ENCODE results near the gene EPB41L1.
"Not testable (repeated sequence)": the region's sequence is repeated elsewhere in the genome, so short reads cannot be mapped to it uniquely, and the experiment has no call there.

The EPB41L1 gene

DNA sequence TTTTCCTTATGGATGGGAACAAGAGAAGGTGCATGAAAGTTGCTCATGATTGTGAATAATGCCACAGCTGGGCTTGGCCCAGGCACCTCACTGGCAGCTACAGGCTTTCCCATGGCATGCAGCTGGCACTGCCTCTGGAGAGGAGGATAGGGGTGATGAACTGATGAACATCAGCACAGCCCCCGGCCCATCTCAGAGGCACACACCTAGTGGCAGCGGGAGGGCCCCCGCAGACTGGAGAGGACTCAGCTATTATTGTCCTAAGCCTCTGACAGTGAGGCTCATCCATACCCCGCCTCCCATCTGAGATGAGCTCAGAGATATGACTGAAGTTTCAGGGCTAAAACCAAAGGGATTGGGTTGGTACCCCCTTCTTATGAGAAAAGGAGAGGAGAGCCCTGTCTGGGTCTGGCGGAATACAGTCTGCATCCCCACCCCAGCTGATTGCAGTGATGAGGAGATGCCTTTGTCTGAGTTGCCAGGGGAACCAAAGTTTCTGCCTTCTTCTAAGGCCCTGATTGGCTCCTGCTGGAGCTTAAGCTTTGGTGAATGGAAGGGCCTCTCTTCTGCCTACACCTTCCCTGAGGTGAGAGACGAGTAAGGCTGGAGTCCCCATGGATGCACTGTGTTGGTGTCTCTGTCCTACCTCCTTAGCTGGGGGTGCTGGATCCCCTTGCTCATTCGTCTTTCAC lies 27.6 kb upstream of the EPB41L1 start:
- DNase-seq (ENCODE audit: low read depth): no peak

DNA sequence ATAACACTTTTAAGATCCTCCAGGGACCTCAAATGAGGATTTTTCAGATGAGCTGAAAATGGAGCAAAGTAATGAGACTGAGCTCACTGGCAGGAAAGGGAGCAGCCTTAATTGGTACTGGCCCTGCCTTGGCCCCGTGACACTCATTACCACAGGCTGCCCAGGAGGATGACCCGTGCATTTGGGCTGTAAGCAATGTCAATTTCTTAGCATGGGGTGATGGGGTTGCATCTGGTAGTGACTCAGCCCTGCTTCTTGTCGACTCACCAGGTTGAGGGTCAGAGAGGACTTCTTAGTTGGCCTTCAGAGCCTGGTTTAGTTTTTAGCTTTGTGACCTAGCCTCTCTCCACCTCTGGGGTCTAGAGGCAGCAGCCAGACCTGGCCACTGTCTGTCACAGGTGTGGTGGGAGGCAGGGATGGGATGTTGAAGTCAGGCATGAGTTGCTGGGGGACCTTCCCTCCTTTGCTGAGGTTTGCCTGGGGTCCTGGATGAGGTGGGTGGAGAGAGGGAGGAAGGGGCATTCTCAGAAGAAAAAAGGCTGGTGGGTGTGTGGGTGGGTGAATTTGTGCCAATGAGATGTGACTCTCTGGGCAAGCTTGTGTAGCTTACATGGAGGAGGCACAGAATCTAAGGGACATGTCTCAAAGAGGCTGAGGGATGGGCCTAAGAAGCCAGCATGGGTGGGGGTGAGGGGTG lies 25.9 kb upstream of the EPB41L1 start:
- DNase-seq (ENCODE audit: low read depth): no peak

DNA sequence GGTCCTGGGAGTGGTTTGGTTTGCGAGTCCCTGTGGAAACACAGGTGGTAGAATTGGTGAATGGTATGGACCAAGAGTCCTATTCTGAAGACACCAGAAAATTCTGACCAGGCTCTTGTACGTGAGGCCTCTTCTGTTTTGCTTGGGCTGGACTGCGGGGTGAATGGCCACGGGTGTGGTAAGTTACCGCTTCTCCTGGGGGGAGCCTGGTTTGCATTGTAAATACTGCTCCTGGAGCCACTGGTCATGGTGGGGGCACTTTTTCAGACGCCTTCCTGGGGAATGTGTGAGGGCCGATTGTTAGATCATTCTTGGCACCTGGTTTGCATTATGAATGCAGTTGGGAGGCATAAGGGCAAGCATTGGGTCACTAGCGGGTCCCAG lies 25.4 kb upstream of the EPB41L1 start:
- no peak for DNase-seq (ENCODE audit: low read depth)

- DNase-seq (ENCODE audit: low read depth): no peak
Observed at GRCh38 chr20:36130390-36130789, 24.1 kb upstream of the EPB41L1 start.

- DNase-seq (ENCODE audit: low read depth): no peak
Observed at GRCh38 chr20:36132802-36133211, 21.7 kb upstream of the EPB41L1 start.

- no peak for DNase-seq (ENCODE audit: low read depth)
Observed at GRCh38 chr20:36133821-36134220, 20.7 kb upstream of the EPB41L1 start.

DNA sequence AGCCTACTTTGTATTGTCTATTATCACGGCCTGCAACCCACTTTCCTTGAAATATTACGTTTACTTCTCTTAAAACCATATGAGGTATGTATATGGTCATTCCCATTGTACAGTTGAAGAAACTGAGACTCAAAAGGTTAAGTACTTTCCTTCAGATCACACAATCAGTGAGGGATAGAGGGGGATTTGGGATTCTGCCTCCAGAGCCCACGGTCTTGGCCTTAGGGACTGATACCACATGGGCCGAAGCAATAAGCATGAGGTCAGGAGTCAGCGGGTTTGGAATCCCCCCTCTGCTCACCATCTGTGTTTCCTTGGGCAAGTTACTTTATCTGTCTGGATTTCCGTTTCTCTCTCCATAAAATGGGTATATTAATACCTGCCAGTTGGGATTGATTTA lies 19.4 kb upstream of the EPB41L1 start:
- no peak for DNase-seq (ENCODE audit: low read depth)

GRCh38 chr20:36135821-36136220 lies 18.7 kb upstream of the EPB41L1 start:
- DNase-seq (ENCODE audit: low read depth): no peak

GRCh38 chr20:36137313-36137712 lies 17.2 kb upstream of the EPB41L1 start:
- DNase-seq (ENCODE audit: low read depth): not testable (repeated sequence)

GRCh38 chr20:36141310-36141709 lies 13.2 kb upstream of the EPB41L1 start:
- no peak for DNase-seq (ENCODE audit: low read depth)

DNA sequence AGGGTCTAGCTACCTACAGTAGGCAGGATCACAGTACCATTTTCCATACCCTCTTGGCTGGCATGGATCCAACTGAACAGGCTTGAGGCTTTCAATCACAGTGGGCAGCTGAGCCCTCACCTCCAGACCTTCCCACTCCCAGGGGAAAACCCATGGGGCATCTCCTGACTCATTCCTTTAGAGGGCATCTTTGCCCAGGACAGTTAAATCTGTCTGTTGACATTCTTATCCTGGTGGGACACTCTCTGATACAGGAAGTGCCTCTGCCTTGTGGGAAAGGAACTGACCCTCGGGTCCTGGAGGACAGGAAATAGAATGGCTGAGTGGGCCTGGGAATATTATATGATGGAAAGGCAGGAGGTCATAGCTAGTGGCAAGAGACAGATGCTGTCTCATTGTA lies 10.2 kb upstream of the EPB41L1 start:
- DNase-seq (ENCODE audit: low read depth): no peak

DNA sequence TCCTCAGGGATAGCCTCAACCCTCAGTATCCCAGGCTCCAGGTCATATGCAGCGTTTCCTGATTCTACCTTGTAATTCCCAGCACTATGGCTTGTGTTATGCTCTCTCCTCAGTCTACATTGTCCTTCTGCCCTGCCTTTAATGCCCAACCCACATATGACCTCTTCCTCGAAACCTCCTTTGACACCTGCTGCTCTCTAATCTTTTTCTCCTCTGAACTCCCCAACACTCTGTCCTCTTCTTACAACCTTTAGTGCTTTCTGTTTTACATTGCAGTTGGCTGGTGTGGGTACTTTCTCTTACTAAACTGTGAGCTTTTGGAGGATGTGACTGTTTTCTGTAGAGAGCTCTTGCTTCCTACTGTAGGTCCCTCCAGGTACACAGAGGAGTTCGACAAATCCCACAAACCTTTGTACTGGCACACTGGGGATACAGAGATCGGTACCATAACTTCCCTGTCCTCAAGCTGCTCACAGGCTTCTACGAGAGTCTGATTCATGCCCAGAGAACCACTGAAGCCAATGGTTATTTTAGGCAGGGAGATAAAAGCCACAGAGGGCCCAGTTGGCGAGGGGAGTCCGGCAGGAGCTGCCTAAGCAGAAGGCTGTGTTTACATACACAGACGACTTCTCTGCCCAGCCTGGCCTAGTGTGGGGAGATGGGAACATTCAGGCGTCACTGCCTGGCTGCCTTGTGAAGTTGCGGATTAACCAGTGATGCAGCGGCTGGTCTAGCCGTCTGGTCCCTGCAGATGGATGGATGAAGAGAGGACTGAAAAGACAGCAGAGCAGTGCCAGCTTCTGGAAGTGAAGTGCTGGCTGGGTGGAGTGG lies 8.4 kb upstream of the EPB41L1 start:
- DNase-seq (ENCODE audit: low read depth): no peak

GRCh38 chr20:36147690-36148089 lies 6.8 kb upstream of the EPB41L1 start:
- DNase-seq (ENCODE audit: low read depth): no peak

DNA sequence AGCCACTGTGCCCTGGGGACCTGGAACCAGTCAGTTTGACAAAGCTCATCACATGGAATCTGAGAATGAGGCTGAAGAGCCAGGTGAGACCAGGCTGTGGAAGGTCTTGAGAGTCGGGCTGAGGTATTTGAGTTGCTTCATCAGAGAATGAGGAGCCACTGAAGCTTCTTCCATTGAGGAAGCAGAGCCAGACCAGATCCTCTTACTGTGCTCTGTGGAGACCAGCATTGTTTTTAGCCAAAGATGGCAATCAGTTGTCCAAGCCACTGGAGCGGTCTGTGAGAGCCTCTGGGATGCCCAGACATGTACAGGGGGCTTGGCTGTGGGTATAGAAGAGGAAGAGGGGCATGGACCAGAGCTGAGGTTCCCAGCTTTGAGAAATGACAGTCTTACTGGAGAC lies 6.1 kb upstream of the EPB41L1 start:
- DNase-seq (ENCODE audit: low read depth): no peak

DNA sequence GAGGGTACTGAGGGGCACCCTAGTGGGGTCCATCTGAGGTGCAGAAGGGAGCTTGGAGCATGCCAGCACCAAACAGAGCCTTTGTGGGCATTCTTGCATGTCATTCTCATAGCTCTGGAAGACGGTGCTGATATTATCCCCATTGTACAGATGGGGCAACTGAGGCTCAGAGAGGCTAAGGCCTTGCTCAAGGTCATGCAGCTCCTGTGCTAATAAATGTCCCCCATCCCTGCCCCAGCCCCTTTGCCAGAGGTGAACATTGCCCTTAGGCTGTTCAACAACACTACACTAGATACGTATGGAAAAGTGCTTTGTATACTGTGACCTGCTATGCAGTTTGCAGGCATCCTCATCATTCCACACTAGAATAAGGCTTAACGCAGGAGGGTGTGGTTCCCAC lies 5.5 kb upstream of the EPB41L1 start:
- DNase-seq (ENCODE audit: low read depth): no peak

GRCh38 chr20:36149469-36149868 lies 5.1 kb upstream of the EPB41L1 start:
- no peak for DNase-seq (ENCODE audit: low read depth)

DNA sequence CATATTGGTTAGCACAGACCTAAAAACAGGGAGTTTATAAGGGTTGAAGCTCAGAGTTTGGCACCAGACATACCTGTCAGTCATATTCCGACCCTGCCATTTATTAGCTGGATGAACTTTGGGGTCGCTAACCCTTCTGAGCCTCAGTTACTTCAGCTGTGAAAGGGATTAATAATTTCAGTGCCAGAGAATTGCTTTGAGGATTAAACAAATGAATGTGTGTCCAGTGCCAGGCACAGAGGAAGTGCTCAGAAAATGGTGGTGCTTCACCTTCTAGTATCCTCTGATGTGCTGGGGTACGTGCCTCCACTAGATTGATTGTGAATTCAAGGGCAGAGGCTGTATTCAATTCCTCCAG lies 4.1 kb upstream of the EPB41L1 start:
- DNase-seq (ENCODE audit: low read depth): no peak

DNA sequence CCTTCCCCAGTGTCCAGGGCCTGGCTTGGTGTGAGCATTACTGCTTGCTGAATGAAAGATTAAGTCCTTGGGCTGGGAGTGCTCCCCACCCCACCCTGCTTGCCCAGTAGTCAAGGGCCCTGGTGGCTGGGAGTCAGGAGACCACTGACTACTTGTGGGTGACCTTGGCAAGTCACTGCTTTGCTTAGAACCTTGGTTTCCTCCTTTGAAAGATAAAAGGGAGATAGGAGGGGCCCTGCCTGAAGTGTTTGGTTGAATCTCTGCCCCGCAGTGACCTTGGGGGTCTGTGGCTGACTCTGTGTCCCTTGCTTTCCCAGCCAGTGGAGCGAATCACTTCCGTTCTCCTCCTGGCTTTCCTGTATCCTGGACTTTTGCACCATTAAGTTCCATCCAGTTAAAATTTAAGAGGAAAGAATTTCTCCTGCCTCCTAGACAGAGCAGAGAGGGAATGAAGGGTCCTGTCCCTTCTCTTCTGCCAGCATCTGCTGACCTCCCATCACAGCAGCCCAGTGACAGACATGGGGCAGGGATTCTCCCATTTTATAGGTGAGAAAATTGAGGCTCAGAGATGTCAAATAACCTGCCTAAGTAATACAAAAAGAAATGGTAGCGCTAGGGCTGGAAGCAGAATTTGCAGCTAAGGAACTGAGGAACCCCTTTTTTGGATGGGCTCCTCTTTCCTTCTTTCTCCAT lies 3.5 kb upstream of the EPB41L1 start:
- DNase-seq (ENCODE audit: low read depth): no peak

DNA sequence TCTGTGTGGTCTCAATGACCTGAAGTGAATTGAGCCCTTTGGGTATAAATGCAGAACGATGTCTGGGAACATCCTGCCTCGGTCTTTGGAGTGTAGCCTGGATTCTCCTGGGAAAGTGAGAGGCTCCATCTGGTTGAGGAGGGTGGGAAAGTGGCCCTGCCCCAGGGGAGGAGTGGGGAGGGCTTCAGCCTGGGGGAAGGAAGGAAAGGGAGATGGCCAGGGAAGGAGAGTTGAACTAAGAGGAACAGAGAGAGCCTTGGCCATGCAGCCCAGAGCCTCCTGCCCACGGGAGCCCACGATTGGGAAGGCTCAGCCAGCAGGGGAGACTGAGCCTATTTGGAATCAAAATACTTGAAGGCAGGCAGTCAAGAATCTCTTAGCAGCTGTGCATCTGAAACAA lies 2.3 kb upstream of the EPB41L1 start:
- no peak for DNase-seq (ENCODE audit: low read depth)

DNA sequence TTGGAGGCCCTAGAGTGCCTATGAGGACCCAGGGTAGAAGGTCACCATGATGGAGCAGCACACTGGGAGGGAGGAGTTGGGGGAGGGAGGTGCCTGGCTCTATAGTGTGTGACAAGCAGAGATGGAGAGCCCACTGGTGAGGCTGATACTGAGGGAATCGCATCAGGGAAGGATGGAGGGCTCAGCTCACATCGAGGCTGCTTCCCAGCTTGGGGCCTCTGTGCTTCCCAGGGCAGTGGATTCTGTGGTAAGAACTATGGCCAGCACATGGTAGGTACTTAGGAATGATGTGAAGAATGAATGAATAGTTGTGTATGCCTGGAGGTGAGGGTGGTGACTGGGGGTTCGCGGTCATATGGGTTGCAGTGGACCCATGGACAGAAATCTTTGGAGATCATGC lies 1.3 kb upstream of the EPB41L1 start:
- no peak for DNase-seq (ENCODE audit: low read depth)

- DNase-seq (ENCODE audit: low read depth): no peak
Observed at GRCh38 chr20:36153736-36154699, 522 bp upstream of the EPB41L1 start.

DNA sequence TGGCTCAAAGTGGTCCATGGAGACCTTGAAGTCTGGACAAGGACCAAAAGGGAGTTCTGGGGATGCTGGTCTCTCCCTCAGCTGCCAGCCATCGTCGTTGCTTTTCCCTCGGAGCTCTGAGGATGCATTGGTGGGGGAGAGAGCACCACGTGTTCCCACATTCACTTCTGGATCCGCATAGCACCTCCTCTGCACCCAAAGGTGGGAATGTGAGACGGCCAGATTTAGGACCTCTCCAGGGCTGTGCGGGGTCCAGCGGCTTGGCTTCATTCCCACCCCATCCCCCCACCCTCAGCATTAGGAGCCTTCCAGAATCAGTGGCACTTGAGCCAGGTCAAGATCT lies 1.1 kb downstream of the EPB41L1 start:
- DNase-seq (ENCODE audit: low read depth): no peak

All from activated T-helper 9 cell treated with anti-CD3 and anti-CD28 coated beads, Interleukin-2, amount 50 U/mL, for 16 hours (primary cell).